OCI-LY7 (cell line): ENCODE results near the gene ATP11A.

Source experiments
- CTCF ChIP-seq: fragments of 200-600 bp; sonication (generic); conservative IDR thresholded peaks from 2 replicates; pipeline ENCODE4 v1.5.1; 2014; ENCODE audit warnings: mild to moderate bottlenecking, antibody characterized with exemption, low read length, moderate library complexity, mixed read lengths
- EZH2phosphoT487 ChIP-seq: fragments of 200-600 bp; sonication (generic); IDR thresholded peaks from 2 replicates; pipeline ENCODE4 v1.6.1; 2018; ENCODE audit warnings: low read depth, borderline replicate concordance, mild to moderate bottlenecking, mixed run types, antibody characterized with exemption, low read length, moderate library complexity, mixed read lengths

- TF ChIP-seq CTCF (no peak), EZH2phosphoT487 (no peak)
These were observed 179.6 kb downstream of the ATP11A start for GRCh38 chr13:112869202-112870050.
